GM10266 (cell line): ENCODE measurements around the gene PLOD3.

Source experiments
- DNase-seq: peaks from one replicate; pipeline ENCODE4 v3.0.0; 2012; ENCODE audit errors: extremely low spot score
- TF ChIP-seq, protein P1 (sequence below): IDR thresholded peaks from 2 replicates; pipeline ENCODE4 v1.5.1; 2012; ENCODE audit warnings: mild to moderate bottlenecking, low read depth; ENCODE audit not compliant: control insufficient read depth, insufficient read depth; ENCODE audit errors: missing control alignments

Gene PLOD3

DNA sequence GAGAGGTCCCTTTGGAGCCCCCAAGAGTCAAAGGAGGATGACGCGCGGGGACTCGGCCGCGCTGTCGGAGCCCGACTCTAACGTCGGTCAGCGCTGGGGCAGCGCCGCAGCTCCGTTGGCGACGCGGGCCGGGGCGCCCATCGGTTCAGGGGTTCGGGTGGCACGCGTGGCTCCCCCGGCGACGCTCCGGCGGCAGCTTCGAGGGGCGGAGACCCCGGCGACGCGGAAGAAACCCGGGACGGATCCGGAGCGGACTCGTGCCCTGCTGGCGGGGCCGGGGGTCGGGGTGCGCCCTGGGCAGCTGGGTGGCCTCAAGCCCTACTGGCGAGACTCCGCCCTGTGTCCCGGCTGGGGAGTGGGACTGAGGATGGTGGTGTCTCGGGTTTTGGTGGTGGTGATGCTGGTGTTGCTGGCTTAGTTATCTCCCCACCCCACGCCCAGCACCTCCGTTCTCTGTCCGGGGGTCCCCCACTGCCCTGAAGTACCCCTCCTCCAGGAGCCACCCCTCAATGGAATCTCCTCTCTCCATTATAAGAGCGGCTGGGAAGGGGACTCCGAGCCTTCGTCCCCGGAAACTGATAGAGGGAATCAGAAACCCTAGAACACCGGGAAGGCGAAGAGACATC is 37.1 kb downstream of the PLOD3 start, which contains the start of gene NAT16:
NAT16 (minus strand) TSS at position 164 of the 626 bp plus-strand sequence. CDS start 5,486 bp downstream, outside the sequence.
- TF ChIP-seq, protein P1, sequence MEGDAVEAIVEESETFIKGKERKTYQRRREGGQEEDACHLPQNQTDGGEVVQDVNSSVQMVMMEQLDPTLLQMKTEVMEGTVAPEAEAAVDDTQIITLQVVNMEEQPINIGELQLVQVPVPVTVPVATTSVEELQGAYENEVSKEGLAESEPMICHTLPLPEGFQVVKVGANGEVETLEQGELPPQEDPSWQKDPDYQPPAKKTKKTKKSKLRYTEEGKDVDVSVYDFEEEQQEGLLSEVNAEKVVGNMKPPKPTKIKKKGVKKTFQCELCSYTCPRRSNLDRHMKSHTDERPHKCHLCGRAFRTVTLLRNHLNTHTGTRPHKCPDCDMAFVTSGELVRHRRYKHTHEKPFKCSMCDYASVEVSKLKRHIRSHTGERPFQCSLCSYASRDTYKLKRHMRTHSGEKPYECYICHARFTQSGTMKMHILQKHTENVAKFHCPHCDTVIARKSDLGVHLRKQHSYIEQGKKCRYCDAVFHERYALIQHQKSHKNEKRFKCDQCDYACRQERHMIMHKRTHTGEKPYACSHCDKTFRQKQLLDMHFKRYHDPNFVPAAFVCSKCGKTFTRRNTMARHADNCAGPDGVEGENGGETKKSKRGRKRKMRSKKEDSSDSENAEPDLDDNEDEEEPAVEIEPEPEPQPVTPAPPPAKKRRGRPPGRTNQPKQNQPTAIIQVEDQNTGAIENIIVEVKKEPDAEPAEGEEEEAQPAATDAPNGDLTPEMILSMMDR: no peak
- DNase-seq: no peak

DNA sequence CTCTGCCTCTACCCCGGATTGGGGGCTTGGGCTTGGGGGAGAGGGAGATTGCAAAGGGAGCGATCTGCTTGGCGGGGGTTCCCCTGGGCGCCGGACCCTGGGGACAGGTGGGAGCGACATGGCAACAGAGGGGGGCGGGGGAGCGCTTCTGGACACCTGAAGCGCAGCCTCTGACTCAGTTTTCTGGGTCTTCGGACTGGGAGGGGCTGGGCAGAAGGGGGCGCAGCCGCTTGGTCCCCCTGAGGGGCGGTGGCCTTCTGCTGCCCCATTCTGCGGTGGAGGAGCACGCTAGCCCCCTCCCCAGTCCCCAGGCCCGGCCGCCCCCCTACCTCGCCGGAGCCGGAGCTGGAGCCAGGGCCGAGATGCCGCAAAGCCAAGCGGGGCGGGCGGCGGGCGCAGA is 37.7 kb downstream of the PLOD3 start:
- TF ChIP-seq, protein P1: no peak
- no peak for DNase-seq

DNA sequence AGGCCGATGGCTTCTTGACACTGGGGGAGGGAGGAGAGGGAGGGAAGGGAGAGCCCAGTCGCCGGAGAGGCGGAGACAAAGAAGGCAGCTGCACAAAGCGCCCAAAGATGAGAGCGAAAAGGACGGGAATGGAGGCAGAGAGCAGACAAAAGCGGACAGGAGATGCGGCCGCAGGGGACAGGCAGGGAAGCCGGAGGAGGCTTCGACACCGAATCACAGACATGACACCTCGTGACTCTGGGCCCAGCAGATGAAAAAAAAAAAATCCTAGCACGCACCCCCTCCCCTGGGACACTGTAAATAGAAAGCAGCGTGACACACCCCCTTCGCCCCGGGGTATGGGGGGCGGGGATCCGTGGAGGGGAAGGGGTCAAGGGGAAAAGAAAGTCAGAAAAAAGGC is 38.3 kb downstream of the PLOD3 start:
- TF ChIP-seq, protein P1: no peak
- DNase-seq: no peak

DNA sequence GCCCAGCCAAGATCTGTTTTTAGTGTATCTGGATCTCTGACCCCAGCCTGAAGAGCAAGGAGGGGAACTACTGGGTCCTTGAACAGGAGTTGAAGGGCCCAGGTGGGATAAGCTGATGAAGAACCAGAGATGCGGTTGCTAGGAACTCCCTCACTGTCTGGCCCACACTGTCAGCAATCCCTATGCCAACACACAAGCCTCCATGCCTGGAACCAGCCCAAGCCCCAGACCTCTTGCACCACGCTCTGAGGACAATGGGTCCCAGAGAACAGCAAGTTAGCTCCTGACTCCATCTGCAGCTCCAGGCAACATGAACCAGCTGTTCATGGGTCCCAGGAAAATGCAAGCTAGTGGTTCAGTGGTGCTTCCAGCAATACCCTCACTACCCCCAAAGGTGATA is 39.7 kb downstream of the PLOD3 start:
- no peak for DNase-seq
- TF ChIP-seq, protein P1: no peak

DNA sequence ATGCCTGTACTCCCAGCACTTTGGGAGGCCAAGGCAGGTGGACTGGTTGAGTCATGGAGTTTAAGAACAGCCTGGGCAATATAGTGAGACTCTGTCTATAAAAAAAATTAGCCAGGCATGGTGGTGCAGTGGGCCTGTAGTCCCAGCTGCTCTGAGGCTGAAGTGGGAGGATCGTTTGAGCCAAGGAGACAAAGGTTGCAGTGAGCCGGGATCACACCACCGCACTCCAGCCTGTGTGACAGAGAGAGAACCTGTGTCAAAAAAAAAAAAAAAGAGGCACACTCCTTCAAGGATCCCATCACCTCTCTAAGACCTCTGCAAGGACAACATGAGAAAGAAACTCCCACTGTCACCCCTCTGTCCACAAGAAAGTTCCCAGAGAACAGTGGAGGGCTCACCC is 41.7 kb downstream of the PLOD3 start:
- TF ChIP-seq, protein P1: no peak
- DNase-seq: no peak

DNA sequence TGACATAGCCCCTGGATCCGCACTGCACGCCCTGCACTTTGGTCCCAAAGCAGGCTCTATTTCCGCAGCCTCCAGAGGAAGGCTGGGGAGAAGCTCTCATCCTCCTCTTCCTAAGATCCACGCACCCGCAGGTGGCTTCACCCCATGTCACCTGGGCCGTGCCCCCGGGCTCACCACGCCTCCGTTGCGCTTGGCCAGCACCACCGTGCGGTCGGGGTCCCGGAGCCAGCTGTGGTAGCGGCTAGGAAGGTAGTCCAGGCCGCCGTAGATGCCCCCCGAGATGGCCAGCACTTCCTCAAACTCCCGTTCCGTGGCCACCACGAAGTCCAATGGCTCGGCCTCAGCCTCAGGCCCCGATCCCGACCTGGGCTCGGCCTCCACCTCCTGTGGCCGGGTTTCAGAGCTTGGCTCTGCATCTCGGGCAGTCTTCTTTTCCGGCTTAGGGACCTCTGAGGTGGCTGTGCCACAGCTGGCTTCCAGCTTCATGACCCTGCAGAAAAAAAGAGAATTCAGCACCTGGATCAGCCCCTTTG is 43.0 kb downstream of the PLOD3 start:
- TF ChIP-seq, protein P1: no peak

DNA sequence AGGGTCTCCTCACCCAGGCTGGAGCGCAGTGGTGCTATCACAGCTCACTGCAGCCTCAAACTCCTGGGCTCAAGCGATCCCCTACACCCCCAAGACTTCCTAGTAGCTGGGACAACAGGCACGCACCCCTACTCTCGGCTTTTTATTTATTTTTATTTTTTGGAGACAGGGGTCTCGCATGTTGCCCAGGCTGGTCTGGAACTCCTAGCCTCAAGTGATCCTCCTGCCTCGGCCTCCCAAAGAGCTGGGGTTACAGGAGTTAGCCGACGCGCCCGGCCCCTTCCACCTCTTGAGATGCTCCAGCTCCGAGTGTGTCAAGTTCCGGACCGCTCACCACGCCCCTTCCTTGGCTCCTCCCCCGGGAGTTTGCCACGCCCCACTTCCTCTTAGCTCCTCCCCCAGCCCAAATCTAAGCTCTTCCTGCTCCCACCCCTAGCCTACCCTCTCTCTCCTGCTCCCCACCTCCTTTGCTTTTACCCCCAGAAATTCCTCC is 43.6 kb downstream of the PLOD3 start:
- TF ChIP-seq, protein P1: no peak
- DNase-seq: peak; percentile 90

More for the DNA sequence above, 43.0 kb downstream of the PLOD3 start:
- no peak for DNase-seq
